CD4-positive, alpha-beta memory T cell (primary cell): ENCODE data around the gene HOXA10. TPM values are rescaled to one million over a fixed set of nuclear protein-coding genes. Genes with fewer than 3 reads are reported as not detected.

Experiments used
- CTCF ChIA-PET: fragments of 350-600 bp; sonication (Branson Sonifier 250); formaldehyde crosslinking; loops from one replicate; lab custom pipeline; 2021; ENCODE audit warnings: inconsistent platforms; ENCODE audit not compliant: partially characterized antibody; lab: Charles Lee
- POLR2A ChIA-PET: fragments of 350-600 bp; sonication (Branson Sonifier 250); formaldehyde crosslinking; loops from one replicate; lab custom pipeline; 2021; ENCODE audit not compliant: partially characterized antibody; lab: Charles Lee
- DNase-seq, 5 donors: peaks; one replicate each; pipeline versions ENCODE4 v3.0.0 to v3.0.0-alpha.2; 2020 to 2022; ENCODE audit warnings: mixed read lengths in 1 of 5
- H3K27ac ChIP-seq: one replicate; pipeline ENCODE4 v1.7.0; 2013; ENCODE audit warnings: low read depth, low read length
- H3K27me3 ChIP-seq: 2 replicates; pipeline ENCODE4 v1.7.0; 2013; ENCODE audit warnings: mild to moderate bottlenecking, low read length, moderate library complexity; ENCODE audit not compliant: insufficient read depth
- H3K36me3 ChIP-seq: 2 replicates; pipeline ENCODE4 v1.7.0; 2013; ENCODE audit warnings: mild to moderate bottlenecking, low read length, moderate library complexity; ENCODE audit not compliant: insufficient read depth
- H3K4me1 ChIP-seq: 2 replicates; pipeline ENCODE4 v1.7.0; 2013; ENCODE audit warnings: mild to moderate bottlenecking, low read length, moderate library complexity; ENCODE audit not compliant: insufficient read depth
- H3K4me3 ChIP-seq, 2 donors: one replicate each; pipeline ENCODE4 v1.7.0; 2013; ENCODE audit warnings: low read length in 2 of 2, mild to moderate bottlenecking in 1 of 2
- H3K9me3 ChIP-seq, 2 donors: one replicate each; pipeline ENCODE4 v1.7.0; 2013; ENCODE audit warnings: low read length in 2 of 2, control low read depth in 1 of 2; ENCODE audit not compliant: control insufficient read depth in 1 of 2
- H3K27ac Mint-ChIP-seq, 7 donors: one replicate each; pipeline ENCODE4 v1.8.0; 2020 to 2021; ENCODE audit warnings: mixed read lengths in 7 of 7, mild to moderate bottlenecking in 6 of 7, inconsistent platforms in 3 of 7, moderate library complexity in 3 of 7
- H3K27me3 Mint-ChIP-seq, 2 donors: one replicate each; pipeline ENCODE4 v1.8.0; 2020 to 2021; ENCODE audit warnings: mixed read lengths in 2 of 2
- H3K36me3 Mint-ChIP-seq, 2 donors: one replicate each; pipeline ENCODE4 v1.8.0; 2020 to 2021; ENCODE audit warnings: mixed read lengths in 2 of 2, inconsistent platforms in 1 of 2, mild to moderate bottlenecking in 1 of 2
- H3K4me1 Mint-ChIP-seq, 4 donors: one replicate each; pipeline ENCODE4 v1.8.0; 2020 to 2021; ENCODE audit warnings: mixed read lengths in 4 of 4, mild to moderate bottlenecking in 1 of 4
- H3K4me3 Mint-ChIP-seq, 8 donors: one replicate each; pipeline ENCODE4 v1.8.0; 2020 to 2021; ENCODE audit warnings: mixed read lengths in 8 of 8, mild to moderate bottlenecking in 7 of 8, moderate library complexity in 6 of 8, inconsistent platforms in 3 of 8
- H3K9me3 Mint-ChIP-seq, 8 donors: one replicate each; pipeline ENCODE4 v1.8.0; 2020 to 2021; ENCODE audit warnings: mixed read lengths in 8 of 8, mild to moderate bottlenecking in 5 of 8, inconsistent platforms in 3 of 8, moderate library complexity in 1 of 8
- intact Hi-C: fragments of 100-400 bp; cut with micrococcal nuclease; formaldehyde crosslinking; loops from one replicate; pipeline ENCODE4 v1.15.1; 2023
- polyA plus RNA-seq, 2 donors: library from polyadenylated mRNA; unstranded; fragments of 300-500 nt; fragmentation: Illumina TruSeq; gene quantifications; one replicate each; pipeline ENCODE4 v1.2.3, GENCODE V29; 2021
- total RNA-seq, 2 experiments: library from RNA; stranded (reverse); gene quantifications; one replicate each; pipeline ENCODE4 v1.2.3, GENCODE V29; 2021

Gene HOXA10
- total RNA-seq (not detected), polyA plus RNA-seq (not detected)

- ChIA-PET POLR2A (interaction anchor here (0.9 to 2.6 kb wide), 5 partner anchors 9 to 1313 kb away, joined by 3 to 9 read pairs (median 6); partner anchors contain the start of gene HOXA11), CTCF (interaction anchor here (1.4 to 3.2 kb wide), 4 partner anchors 13 to 1322 kb away, joined by 3 to 10 read pairs (median 4); partner anchors contain the start of gene HOXA7)
- peak within 1 kb of the TSS in 1 of 2 donors; percentile 32 for H3K4me3 ChIP-seq
- H3K4me1 ChIP-seq, result peaks cover 31% of the 10 kb centered on the region
- Mint-ChIP-seq H3K27ac (peak within 1 kb of the TSS in 2 of 7 donors; percentile 72 to 84), H3K27me3 (peaks cover 58 to 67% of the 10 kb centered on the region in 2 donors), H3K4me1 (peaks cover 10 to 29% (median 15%) of the 10 kb centered on the region in 4 donors), H3K9me3 (peaks cover 0 to 12% (median 2%) of the 10 kb centered on the region in 8 donors), H3K36me3 (peaks cover 0 to 2% of the 10 kb centered on the region in 2 donors), H3K4me3 (peak within 1 kb of the TSS; percentile 31 to 81 (median 60))
- H3K27ac ChIP-seq, result no peak within 1 kb of the TSS
- peaks cover 60% of the 10 kb centered on the region for H3K27me3 ChIP-seq
- DNase-seq, result no peak
- no peaks in the 10 kb centered on the region for H3K9me3 ChIP-seq
- no peaks in the 10 kb centered on the region for H3K36me3 ChIP-seq
- intact Hi-C loops, result loop anchor here (1.0 kb wide), 1 partner anchor 10 kb away; no protein-coding TSS in a partner anchor
Observed at GRCh38 chr7:27173956-27174873, at the start of gene HOXA10. HOXA10 (minus strand) TSS chr7:27174320; CDS start chr7:27174306, 14 bp downstream.

GRCh38 chr7:27221201-27221797, 47.2 kb upstream of the HOXA10 start:
- intact Hi-C loops, result no loop called here

GRCh38 chr7:27220440-27220955, 46.4 kb upstream of the HOXA10 start:
- Histone ChIP-seq H3K27me3 (peaks cover 18% of the 10 kb centered on the region), H3K27ac (no peak overlapping the region), H3K4me3 (no peak overlapping the region), H3K36me3 (no peaks in the 10 kb centered on the region), H3K4me1 (no peaks in the 10 kb centered on the region), H3K9me3 (no peaks in the 10 kb centered on the region)
- Mint-ChIP-seq H3K36me3 (no peaks in the 10 kb centered on the region), H3K27me3 (peaks cover 55 to 75% of the 10 kb centered on the region in 2 donors), H3K27ac (no peak overlapping the region), H3K4me1 (peaks cover 2 to 8% (median 7%) of the 10 kb centered on the region in 4 donors), H3K9me3 (no peaks in the 10 kb centered on the region), H3K4me3 (peak overlapping the region in 2 of 8 donors; percentile 29 to 35)
- CTCF ChIA-PET, result no interaction called here
- POLR2A ChIA-PET, result no interaction called here
- no peak for DNase-seq
- intact Hi-C loops, result no loop called here

More at GRCh38 chr7:27221201-27221797, 47.2 kb upstream of the HOXA10 start:
- H3K27me3 ChIP-seq, result peaks cover 18% of the 10 kb centered on the region
- H3K4me3 Mint-ChIP-seq, result no peak overlapping the region
- ChIA-PET POLR2A (no interaction called here), CTCF (no interaction called here)
- no peaks in the 10 kb centered on the region for H3K9me3 Mint-ChIP-seq
- H3K27ac Mint-ChIP-seq, result no peak overlapping the region
- peaks cover 2 to 8% (median 7%) of the 10 kb centered on the region in 4 donors for H3K4me1 Mint-ChIP-seq
- H3K36me3 ChIP-seq, result no peaks in the 10 kb centered on the region
- H3K9me3 ChIP-seq, result no peaks in the 10 kb centered on the region
- peaks cover 53 to 70% of the 10 kb centered on the region in 2 donors for H3K27me3 Mint-ChIP-seq
- no peak for DNase-seq
- H3K4me1 ChIP-seq, result no peaks in the 10 kb centered on the region
- H3K4me3 ChIP-seq, result no peak overlapping the region
- no peak overlapping the region for H3K27ac ChIP-seq
- no peaks in the 10 kb centered on the region for H3K36me3 Mint-ChIP-seq

GRCh38 chr7:27219821-27220220, 45.7 kb upstream of the HOXA10 start:
- peaks cover 18% of the 10 kb centered on the region for H3K27me3 ChIP-seq
- H3K9me3 Mint-ChIP-seq, result no peaks in the 10 kb centered on the region

GRCh38 chr7:27217951-27218350, 43.8 kb upstream of the HOXA10 start:
- Mint-ChIP-seq H3K4me3 (no peak overlapping the region), H3K9me3 (no peaks in the 10 kb centered on the region), H3K36me3 (no peaks in the 10 kb centered on the region), H3K27ac (no peak overlapping the region), H3K4me1 (peaks cover 3 to 8% (median 6%) of the 10 kb centered on the region in 4 donors), H3K27me3 (peaks cover 58 to 75% of the 10 kb centered on the region in 2 donors)
- Histone ChIP-seq H3K27me3 (peaks cover 15% of the 10 kb centered on the region), H3K4me1 (no peaks in the 10 kb centered on the region), H3K4me3 (no peak overlapping the region), H3K27ac (no peak overlapping the region), H3K9me3 (no peaks in the 10 kb centered on the region), H3K36me3 (no peaks in the 10 kb centered on the region)
- DNase-seq, result no peak
- ChIA-PET CTCF (no interaction called here), POLR2A (no interaction called here)
- intact Hi-C loops, result no loop called here

More at GRCh38 chr7:27219821-27220220, 45.7 kb upstream of the HOXA10 start:
- Mint-ChIP-seq H3K36me3 (no peaks in the 10 kb centered on the region), H3K27ac (no peak overlapping the region), H3K4me3 (peak overlapping the region in 2 of 8 donors; percentile 58 to 60), H3K27me3 (peaks cover 58 to 77% of the 10 kb centered on the region in 2 donors), H3K4me1 (peaks cover 2 to 7% (median 6%) of the 10 kb centered on the region in 4 donors)
- H3K4me1 ChIP-seq, result no peaks in the 10 kb centered on the region
- H3K27ac ChIP-seq, result no peak overlapping the region
- no peak for DNase-seq
- no peaks in the 10 kb centered on the region for H3K36me3 ChIP-seq
- H3K4me3 ChIP-seq, result no peak overlapping the region
- H3K9me3 ChIP-seq, result no peaks in the 10 kb centered on the region
- CTCF ChIA-PET, result no interaction called here
- intact Hi-C loops, result no loop called here
- POLR2A ChIA-PET, result no interaction called here

- Histone ChIP-seq H3K4me3 (no peak overlapping the region), H3K27ac (no peak overlapping the region), H3K9me3 (no peaks in the 10 kb centered on the region), H3K36me3 (no peaks in the 10 kb centered on the region), H3K4me1 (peaks cover 5% of the 10 kb centered on the region), H3K27me3 (peaks cover 32% of the 10 kb centered on the region)
- no peak overlapping the region for H3K27ac Mint-ChIP-seq
- H3K4me3 Mint-ChIP-seq, result no peak overlapping the region
- H3K27me3 Mint-ChIP-seq, result peaks cover 61 to 79% of the 10 kb centered on the region in 2 donors
- H3K36me3 Mint-ChIP-seq, result no peaks in the 10 kb centered on the region
- H3K4me1 Mint-ChIP-seq, result peaks cover 5 to 19% (median 9%) of the 10 kb centered on the region in 4 donors
- intact Hi-C loops, result no loop called here
- DNase-seq, result no peak
- CTCF ChIA-PET, result no interaction called here
- POLR2A ChIA-PET, result no interaction called here
- no peaks in the 10 kb centered on the region for H3K9me3 Mint-ChIP-seq
Observed at GRCh38 chr7:27215356-27215755, 41.2 kb upstream of the HOXA10 start.
